ENCODE results near the gene HOXB2. TPM values are rescaled to one million over a fixed set of nuclear protein-coding genes. Genes with fewer than 3 reads are reported as not detected.

HOXB2 gene
- total and polyA plus RNA-seq, 2 donors, result 3.1 to 18.6 TPM

DNA sequence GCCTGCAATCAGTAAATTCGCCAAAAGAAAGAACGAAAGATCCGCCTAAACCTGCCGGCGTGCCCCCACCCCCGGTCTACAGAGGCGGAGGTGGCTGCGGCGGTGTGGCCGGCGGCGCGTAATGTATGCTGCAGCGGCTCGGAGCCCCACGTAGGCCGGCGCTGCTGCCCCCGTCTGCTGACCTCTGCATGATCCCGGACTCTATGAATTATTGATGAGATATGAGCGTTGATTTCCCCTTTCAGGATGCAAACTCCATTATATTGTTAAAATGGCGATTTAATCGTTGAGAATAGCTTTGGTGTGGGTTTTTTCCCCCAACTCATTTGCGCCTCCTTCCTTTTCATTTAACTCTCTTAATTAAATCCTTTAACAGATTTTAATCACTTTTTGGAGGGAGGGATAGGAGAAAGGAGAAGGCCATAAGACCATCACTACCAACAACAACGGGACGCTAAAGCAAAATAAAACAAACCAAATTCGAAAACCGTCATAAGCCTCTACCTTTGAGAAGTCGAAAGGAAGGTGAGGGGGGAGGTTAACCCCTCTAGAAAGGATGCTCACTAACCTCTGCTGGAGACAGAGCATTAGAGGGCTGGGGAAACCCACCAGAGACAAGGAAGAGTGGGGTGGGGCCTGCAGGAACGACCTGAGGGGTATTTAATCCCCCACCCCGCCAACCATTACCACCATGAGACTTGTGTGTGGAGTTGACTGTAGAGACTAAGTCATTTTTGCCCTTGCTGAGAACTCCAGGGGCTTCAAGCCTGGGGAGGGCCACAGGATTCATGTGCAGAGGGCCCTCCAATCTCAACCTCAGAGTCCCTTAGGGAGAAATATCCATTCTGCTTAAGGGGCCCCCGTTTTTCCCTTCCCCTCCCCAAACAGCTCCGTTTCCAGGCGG is 41.7 kb upstream of the HOXB2 start:
- Histone ChIP-seq H3K36me3 (ENCODE audit: insufficient read depth) (no peaks in the 10 kb centered on the region), H3K27ac (ENCODE audit: low read depth) (no peak overlapping the region), H3K4me3 (ENCODE audit: low read depth, low read length) (peak overlapping the region; percentile 41), H3K4me1 (ENCODE audit: insufficient read depth) (no peaks in the 10 kb centered on the region)
- no peak for DNase-seq (ENCODE audit: extremely low spot score)
- 16% methylated on average over 34 of the region's 34 CpGs for WGBS

GRCh38 chr17:48584223-48584741 is 39.4 kb upstream of the HOXB2 start:
- WGBS, result 35% methylated on average over 2 of the region's 2 CpGs
- no peaks in the 10 kb centered on the region for H3K4me1 ChIP-seq (ENCODE audit: insufficient read depth)
- no peak for DNase-seq (ENCODE audit: extremely low spot score)

GRCh38 chr17:48583708-48584222 is 38.9 kb upstream of the HOXB2 start:
- Histone ChIP-seq H3K4me3 (ENCODE audit: low read depth, low read length) (no peak overlapping the region), H3K36me3 (ENCODE audit: insufficient read depth) (no peaks in the 10 kb centered on the region), H3K4me1 (ENCODE audit: insufficient read depth) (no peaks in the 10 kb centered on the region), H3K27ac (ENCODE audit: low read depth) (no peak overlapping the region)
- DNase-seq (ENCODE audit: extremely low spot score), result no peak
- 54% methylated on average over 3 of the region's 3 CpGs for WGBS

More at GRCh38 chr17:48584223-48584741, 39.4 kb upstream of the HOXB2 start:
- Histone ChIP-seq H3K27ac (ENCODE audit: low read depth) (no peak overlapping the region), H3K4me3 (ENCODE audit: low read depth, low read length) (no peak overlapping the region), H3K36me3 (ENCODE audit: insufficient read depth) (no peaks in the 10 kb centered on the region)

DNA sequence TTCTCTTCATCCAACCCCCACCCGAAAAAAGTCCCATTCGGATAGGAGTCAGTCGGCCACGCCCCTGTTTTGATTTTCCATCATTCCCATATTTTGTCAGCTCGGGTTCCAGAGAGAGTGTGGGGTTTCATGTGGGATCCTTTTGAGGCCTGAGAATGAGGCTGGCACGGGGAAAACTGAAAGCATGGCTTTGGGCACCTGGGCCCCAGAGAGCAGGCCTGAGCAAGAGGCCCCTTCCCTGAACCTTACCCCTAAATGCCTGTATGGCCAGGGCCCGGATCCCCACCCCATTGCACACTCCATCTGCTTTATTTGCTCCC is 37.8 kb upstream of the HOXB2 start:
- H3K27ac ChIP-seq (ENCODE audit: low read depth), result no peak overlapping the region
- DNase-seq (ENCODE audit: extremely low spot score), result no peak
- no peaks in the 10 kb centered on the region for H3K36me3 ChIP-seq (ENCODE audit: insufficient read depth)
- no peak overlapping the region for H3K4me3 ChIP-seq (ENCODE audit: low read depth, low read length)
- no peaks in the 10 kb centered on the region for H3K4me1 ChIP-seq (ENCODE audit: insufficient read depth)
- WGBS, result 39% methylated on average over 7 of the region's 7 CpGs

DNA sequence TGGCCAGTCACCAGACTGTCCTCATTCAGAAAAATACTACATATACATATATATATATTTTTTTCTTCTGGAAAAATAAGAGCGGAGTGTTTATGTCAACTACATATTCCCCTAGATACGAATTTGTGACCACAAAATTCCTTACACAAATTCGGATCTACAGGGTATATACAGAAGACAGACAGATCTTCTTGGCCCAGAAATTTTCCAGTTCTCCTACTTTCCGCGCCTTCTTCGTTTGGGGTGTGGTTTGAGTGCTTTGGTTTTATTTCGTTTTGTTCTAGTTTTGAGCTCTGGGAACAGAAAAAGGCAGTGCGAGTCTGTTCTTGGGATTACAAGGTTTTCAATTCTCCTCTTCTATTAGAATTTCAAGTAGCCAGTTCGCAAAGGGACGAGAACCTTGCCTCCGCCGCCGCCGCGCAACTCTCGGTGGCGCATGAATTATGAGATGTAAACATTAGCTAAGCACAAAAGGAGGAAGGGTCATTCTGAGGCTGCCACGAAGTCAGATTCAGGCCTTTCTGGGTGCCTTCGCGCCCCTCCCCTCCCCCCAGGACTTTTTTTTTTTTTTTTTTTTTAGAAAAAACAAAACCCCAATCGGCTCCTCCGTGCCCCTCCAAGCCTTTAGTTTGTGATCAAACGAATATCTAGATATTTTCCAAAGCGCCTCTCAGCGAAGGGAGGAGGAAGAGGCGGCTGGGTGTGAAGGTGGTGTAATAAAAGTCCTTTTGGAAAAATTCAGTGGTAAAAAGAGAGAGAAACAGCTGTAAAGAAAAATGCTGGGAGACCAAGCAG is 35.0 kb upstream of the HOXB2 start:
- 25% methylated on average over 26 of the region's 26 CpGs for WGBS
- no peak overlapping the region for H3K4me3 ChIP-seq (ENCODE audit: low read depth, low read length)
- no peak for DNase-seq (ENCODE audit: extremely low spot score)
- H3K27ac ChIP-seq (ENCODE audit: low read depth), result no peak overlapping the region
- H3K36me3 ChIP-seq (ENCODE audit: insufficient read depth), result no peaks in the 10 kb centered on the region
- H3K4me1 ChIP-seq (ENCODE audit: insufficient read depth), result no peaks in the 10 kb centered on the region

DNA sequence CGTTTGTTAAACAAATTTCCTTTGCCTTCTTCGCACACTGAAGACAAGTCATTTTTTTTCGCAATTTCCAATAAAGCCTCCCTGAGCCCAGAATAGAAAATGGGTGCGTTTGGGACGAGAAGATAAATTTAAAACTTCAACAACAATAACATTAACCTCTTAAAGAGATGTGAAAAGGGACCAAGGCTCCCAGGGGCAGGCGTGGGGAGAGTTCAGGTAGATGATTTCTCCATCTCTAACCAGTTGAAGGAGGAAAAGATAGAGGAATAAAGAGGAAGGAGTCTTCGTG is 34.5 kb upstream of the HOXB2 start:
- 21% methylated on average over 7 of the region's 7 CpGs for WGBS
- Histone ChIP-seq H3K36me3 (ENCODE audit: insufficient read depth) (no peaks in the 10 kb centered on the region), H3K4me1 (ENCODE audit: insufficient read depth) (no peaks in the 10 kb centered on the region), H3K27ac (ENCODE audit: low read depth) (no peak overlapping the region), H3K4me3 (ENCODE audit: low read depth, low read length) (no peak overlapping the region)
- DNase-seq (ENCODE audit: extremely low spot score), result no peak

DNA sequence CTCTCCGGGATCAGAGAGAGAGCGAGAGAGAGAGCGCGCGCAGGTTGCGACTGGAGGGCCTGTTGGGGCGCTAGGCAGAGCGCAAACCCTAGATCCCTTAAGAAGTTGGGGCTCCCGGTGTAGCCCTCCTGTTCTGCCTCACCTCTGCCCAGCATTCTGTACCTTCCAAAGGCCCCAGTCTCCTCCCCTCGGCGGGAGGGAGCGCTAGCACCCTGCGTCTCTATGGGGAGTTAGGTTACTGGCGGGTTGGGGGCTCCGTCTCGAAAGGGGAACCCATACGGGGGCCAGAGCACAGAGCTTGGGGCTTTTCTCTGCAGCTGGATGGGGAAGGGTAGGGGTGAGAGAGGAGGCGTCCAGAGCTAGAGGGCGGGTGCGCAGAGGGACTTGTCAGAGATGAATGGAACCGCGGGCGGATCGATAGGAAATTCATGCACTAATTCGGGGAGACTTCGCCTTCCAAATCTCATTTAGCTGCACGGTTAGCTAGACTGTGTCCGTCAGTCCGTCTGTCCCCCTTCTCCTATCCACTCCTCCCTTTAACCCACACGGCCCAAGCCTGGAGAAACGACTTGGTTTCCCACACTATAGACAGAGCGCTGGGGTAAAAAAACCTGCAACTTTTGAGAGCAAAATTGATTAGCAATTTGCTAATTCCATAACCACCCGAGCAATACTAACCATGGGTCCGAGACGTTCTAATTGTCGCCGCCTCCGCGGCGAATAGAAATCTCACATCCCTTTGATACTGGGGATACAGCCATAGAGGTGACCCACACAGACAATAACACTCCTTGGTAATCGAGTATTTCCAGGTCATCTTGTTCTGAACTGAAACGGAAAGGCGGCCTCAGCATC is 33.9 kb upstream of the HOXB2 start:
- 12% methylated on average over 43 of the region's 43 CpGs for WGBS
- no peak for DNase-seq (ENCODE audit: extremely low spot score)
- no peaks in the 10 kb centered on the region for H3K36me3 ChIP-seq (ENCODE audit: insufficient read depth)
- H3K4me1 ChIP-seq (ENCODE audit: insufficient read depth), result no peaks in the 10 kb centered on the region
- no peak overlapping the region for H3K27ac ChIP-seq (ENCODE audit: low read depth)
- peak overlapping the region; percentile 51 for H3K4me3 ChIP-seq (ENCODE audit: low read depth, low read length)

DNA sequence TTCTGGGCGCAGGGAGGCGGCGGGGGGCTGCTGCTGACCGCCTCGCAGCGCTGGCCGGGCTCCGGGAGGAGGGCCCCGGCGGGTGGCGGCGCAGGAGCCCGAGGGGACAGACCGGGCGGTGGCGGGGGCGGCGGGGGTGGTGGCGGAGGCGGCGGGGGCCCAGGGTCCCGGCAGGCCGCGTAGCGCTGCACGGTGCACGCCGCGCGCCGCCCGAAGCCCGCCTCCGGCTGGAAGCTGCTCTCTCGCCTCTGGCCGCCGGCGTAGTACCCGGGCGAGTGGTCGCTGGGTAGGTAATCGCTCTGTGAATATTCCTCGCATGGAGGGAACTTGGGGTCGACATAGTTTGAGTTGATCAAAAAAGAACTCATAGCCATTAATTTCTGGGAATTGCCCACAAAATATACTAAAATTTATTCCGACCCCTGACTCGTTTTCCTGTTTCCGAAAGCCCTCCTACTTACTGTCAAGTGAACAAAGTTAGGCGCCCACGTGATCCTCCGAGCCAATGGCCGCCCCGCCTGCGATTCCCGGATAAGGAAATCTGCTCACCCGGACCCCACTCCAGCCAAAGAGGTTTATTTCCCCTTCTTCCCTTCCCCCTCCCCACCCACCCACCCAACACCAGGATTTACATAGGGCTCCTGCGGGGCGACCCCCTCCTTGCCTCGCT is 33.2 kb upstream of the HOXB2 start, which contains the start of gene HOXB4:
HOXB4 (minus strand) TSS at position 405 of the 670 bp plus-strand sequence; CDS start at position 374, 31 bp downstream.
- 2% methylated on average over 58 of the region's 58 CpGs for WGBS
- H3K27ac ChIP-seq (ENCODE audit: low read depth), result peak within 1 kb of the TSS; percentile 68
- no peaks in the 10 kb centered on the region for H3K4me1 ChIP-seq (ENCODE audit: insufficient read depth)
- no peaks in the 10 kb centered on the region for H3K36me3 ChIP-seq (ENCODE audit: insufficient read depth)
- DNase-seq (ENCODE audit: extremely low spot score), result no peak
- H3K4me3 ChIP-seq (ENCODE audit: low read depth, low read length), result peak within 1 kb of the TSS; percentile 51

GRCh38 chr17:48577330-48577945 is 32.5 kb upstream of the HOXB2 start:
- no peaks in the 10 kb centered on the region for H3K4me1 ChIP-seq (ENCODE audit: insufficient read depth)
- H3K4me3 ChIP-seq (ENCODE audit: low read depth, low read length), result peak overlapping the region; percentile 51
- 5% methylated on average over 19 of the region's 19 CpGs for WGBS
- DNase-seq (ENCODE audit: extremely low spot score), result no peak
- H3K27ac ChIP-seq (ENCODE audit: low read depth), result no peak overlapping the region
- H3K36me3 ChIP-seq (ENCODE audit: insufficient read depth), result no peaks in the 10 kb centered on the region

- Histone ChIP-seq H3K27ac (ENCODE audit: low read depth) (no peak overlapping the region), H3K4me1 (ENCODE audit: insufficient read depth) (no peaks in the 10 kb centered on the region), H3K36me3 (ENCODE audit: insufficient read depth) (no peaks in the 10 kb centered on the region), H3K4me3 (ENCODE audit: low read depth, low read length) (peak overlapping the region; percentile 51)
- 13% methylated on average over 42 of the region's 43 CpGs for WGBS
- DNase-seq (ENCODE audit: extremely low spot score), result no peak
Measured at GRCh38 chr17:48576479-48577309, 31.8 kb upstream of the HOXB2 start.

GRCh38 chr17:48575673-48576478 is 31.0 kb upstream of the HOXB2 start:
- H3K4me1 ChIP-seq (ENCODE audit: insufficient read depth), result no peaks in the 10 kb centered on the region
- H3K4me3 ChIP-seq (ENCODE audit: low read depth, low read length), result no peak overlapping the region
- WGBS, result 24% methylated on average over 22 of the region's 22 CpGs

More at GRCh38 chr17:48575673-48576478, 31.0 kb upstream of the HOXB2 start:
- no peak for DNase-seq (ENCODE audit: extremely low spot score)
- Histone ChIP-seq H3K36me3 (ENCODE audit: insufficient read depth) (no peaks in the 10 kb centered on the region), H3K27ac (ENCODE audit: low read depth) (no peak overlapping the region)
